Measurements from ENCODE around the gene MAN1A1. TPM values are rescaled to one million over a fixed set of nuclear protein-coding genes. Genes with fewer than 3 reads are reported as not detected.

Gene MAN1A1
- total and polyA plus RNA-seq, 2 of the 4 experiments (the other 2 are of a cell fraction) = 5.9 to 6.4 TPM

DNA sequence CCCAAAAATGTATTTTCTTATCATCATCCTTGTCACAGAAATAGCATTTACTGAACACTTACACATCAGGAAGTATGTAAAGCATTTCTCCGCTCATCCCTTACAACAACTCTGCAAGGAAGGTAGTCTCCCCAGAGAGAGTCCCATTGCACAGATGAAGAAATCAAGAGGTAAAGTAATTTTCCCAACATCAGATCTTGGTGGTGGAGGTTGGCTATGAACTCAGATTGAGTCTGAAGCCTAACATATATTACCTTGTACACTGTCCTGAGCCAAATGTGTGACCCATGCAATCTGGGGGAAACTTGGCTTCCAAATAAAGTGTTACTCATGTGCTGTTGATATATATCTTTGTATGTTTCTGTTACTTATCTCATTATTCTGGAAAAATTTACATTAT, 31.4 kb downstream of the MAN1A1 start:
- no peak overlapping the region for H3K23ac ChIP-seq (ENCODE audit: low read depth, low read length)
- H3K36me3 ChIP-seq (ENCODE audit: control insufficient read depth, insufficient read depth, low read length) = no peaks in the 10 kb centered on the region
- no peak overlapping the region for H3K27ac ChIP-seq (ENCODE audit: insufficient read depth, low read length)
- no peaks in the 10 kb centered on the region for H3K9me3 ChIP-seq (ENCODE audit: control insufficient read depth, insufficient read depth, low read length)
- no peaks in the 10 kb centered on the region for H3K4me1 ChIP-seq (ENCODE audit: control insufficient read depth, insufficient read depth, low read length)
- H2BK120ac ChIP-seq (ENCODE audit: low read depth, low read length) = no peak overlapping the region
- no peaks in the 10 kb centered on the region for H3K27me3 ChIP-seq (ENCODE audit: control insufficient read depth, insufficient read depth, low read length)
- no peak overlapping the region for H4K8ac ChIP-seq (ENCODE audit: low read depth in 2 of 2, low read length in 2 of 2)
- no peak overlapping the region for H2AK9ac ChIP-seq (replicated peaks; ENCODE audit: low read depth, low read length, poor library complexity)
- no peak overlapping the region for H2BK15ac ChIP-seq (ENCODE audit: low read depth, low read length)
- no peak overlapping the region for H4K91ac ChIP-seq (ENCODE audit: insufficient read depth, low read depth, low read length)
- no peak overlapping the region for H3K56ac ChIP-seq (ENCODE audit: extremely low read depth, insufficient read depth, low read length)
- intact Hi-C loops (cut with micrococcal nuclease) (no loop called here), dilution Hi-C loops (cut with HindIII; ENCODE audit: low sequenced_read_pairs, unreplicated experiment) (no loop called here), in situ Hi-C loops (cut with MboI; ENCODE audit: low sequenced_read_pairs) (no loop called here)
- ChIA-PET POLR2A (ENCODE audit: unreplicated experiment) (no interaction called here), CTCF (no interaction called here)
- no peak for TF ChIP-seq POLR2A (IDR thresholded peaks at IDR 0.05; ENCODE audit: low read depth, low read length)
- TF ChIP-seq SMC3 (IDR thresholded peaks at IDR 0.05; ENCODE audit: low read depth, low read length) = no peak
- no peak for TF ChIP-seq BHLHE40 (IDR thresholded peaks at IDR 0.05; ENCODE audit: low read depth, low read length)
- no peak for TF ChIP-seq CHD1 (IDR thresholded peaks at IDR 0.05; ENCODE audit: low read depth, low read length)
- no peak for TF ChIP-seq RCOR1 (IDR thresholded peaks at IDR 0.05; ENCODE audit: insufficient replicate concordance, low read length)
- no peak for TF ChIP-seq RAD21 (IDR thresholded peaks at IDR 0.05; ENCODE audit: low read length)
- TF ChIP-seq, protein P1, sequence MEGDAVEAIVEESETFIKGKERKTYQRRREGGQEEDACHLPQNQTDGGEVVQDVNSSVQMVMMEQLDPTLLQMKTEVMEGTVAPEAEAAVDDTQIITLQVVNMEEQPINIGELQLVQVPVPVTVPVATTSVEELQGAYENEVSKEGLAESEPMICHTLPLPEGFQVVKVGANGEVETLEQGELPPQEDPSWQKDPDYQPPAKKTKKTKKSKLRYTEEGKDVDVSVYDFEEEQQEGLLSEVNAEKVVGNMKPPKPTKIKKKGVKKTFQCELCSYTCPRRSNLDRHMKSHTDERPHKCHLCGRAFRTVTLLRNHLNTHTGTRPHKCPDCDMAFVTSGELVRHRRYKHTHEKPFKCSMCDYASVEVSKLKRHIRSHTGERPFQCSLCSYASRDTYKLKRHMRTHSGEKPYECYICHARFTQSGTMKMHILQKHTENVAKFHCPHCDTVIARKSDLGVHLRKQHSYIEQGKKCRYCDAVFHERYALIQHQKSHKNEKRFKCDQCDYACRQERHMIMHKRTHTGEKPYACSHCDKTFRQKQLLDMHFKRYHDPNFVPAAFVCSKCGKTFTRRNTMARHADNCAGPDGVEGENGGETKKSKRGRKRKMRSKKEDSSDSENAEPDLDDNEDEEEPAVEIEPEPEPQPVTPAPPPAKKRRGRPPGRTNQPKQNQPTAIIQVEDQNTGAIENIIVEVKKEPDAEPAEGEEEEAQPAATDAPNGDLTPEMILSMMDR (conservative IDR thresholded peaks at IDR 0.05; ENCODE audit: low read depth, low read length) = no peak
- TF ChIP-seq MXI1 (IDR thresholded peaks at IDR 0.05; ENCODE audit: borderline replicate concordance, low read depth, low read length) = no peak
- no peak for TF ChIP-seq NFE2L2 (IDR thresholded peaks at IDR 0.05; ENCODE audit: low read depth, low read length)
- TF ChIP-seq FOS (IDR thresholded peaks at IDR 0.05; ENCODE audit: low read depth, low read length) = no peak
- TF ChIP-seq MAFK (IDR thresholded peaks at IDR 0.05; ENCODE audit: low read depth, low read length) = no peak
- TF ChIP-seq MAZ (IDR thresholded peaks at IDR 0.05; ENCODE audit: borderline replicate concordance, low read depth, low read length) = no peak
- TF ChIP-seq, protein P2, sequence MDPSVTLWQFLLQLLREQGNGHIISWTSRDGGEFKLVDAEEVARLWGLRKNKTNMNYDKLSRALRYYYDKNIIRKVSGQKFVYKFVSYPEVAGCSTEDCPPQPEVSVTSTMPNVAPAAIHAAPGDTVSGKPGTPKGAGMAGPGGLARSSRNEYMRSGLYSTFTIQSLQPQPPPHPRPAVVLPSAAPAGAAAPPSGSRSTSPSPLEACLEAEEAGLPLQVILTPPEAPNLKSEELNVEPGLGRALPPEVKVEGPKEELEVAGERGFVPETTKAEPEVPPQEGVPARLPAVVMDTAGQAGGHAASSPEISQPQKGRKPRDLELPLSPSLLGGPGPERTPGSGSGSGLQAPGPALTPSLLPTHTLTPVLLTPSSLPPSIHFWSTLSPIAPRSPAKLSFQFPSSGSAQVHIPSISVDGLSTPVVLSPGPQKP (IDR thresholded peaks at IDR 0.05; ENCODE audit: borderline replicate concordance, low read depth, low read length) = no peak
- no peak for TF ChIP-seq CEBPB (IDR thresholded peaks at IDR 0.05; ENCODE audit: low read depth, low read length)
- TF ChIP-seq, protein P3, sequence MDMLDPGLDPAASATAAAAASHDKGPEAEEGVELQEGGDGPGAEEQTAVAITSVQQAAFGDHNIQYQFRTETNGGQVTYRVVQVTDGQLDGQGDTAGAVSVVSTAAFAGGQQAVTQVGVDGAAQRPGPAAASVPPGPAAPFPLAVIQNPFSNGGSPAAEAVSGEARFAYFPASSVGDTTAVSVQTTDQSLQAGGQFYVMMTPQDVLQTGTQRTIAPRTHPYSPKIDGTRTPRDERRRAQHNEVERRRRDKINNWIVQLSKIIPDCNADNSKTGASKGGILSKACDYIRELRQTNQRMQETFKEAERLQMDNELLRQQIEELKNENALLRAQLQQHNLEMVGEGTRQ (IDR thresholded peaks at IDR 0.05; ENCODE audit: low read depth, low read length) = no peak
- no peak for TF ChIP-seq RFX5 (IDR thresholded peaks at IDR 0.05; ENCODE audit: low read depth, low read length)
- no peak overlapping the region for H2AK5ac ChIP-seq (ENCODE audit: low read depth, low read length)
- H3K9me1 ChIP-seq (ENCODE audit: insufficient read depth, low read length) = no peaks in the 10 kb centered on the region; the same call in 1 of the 2 replicates
- no peak overlapping the region for H3K4me3 ChIP-seq (ENCODE audit: insufficient read depth, low read depth, low read length)
- BruUV-seq (replicated peaks) = no TSS peak
- no peak overlapping the region for H4K5ac ChIP-seq (ENCODE audit: low read depth, low read length)
- no peak overlapping the region for H2AFZ ChIP-seq (replicated peaks; ENCODE audit: low read length, poor library complexity)
- no peak overlapping the region for H2BK5ac ChIP-seq (ENCODE audit: low read depth, low read length, poor library complexity, severe bottlenecking)
- no peak overlapping the region for H3K14ac ChIP-seq (replicated peaks; ENCODE audit: low read depth, low read length)
- no peak for ATAC-seq (ENCODE audit: low read depth)
- WGBS, 2 experiments (ENCODE audit: extremely low coverage in 2 of 2, insufficient read length in 1 of 2) = no CpG with 5 or more reads among the region's 1 CpG
- H2BK20ac ChIP-seq (ENCODE audit: low read depth, low read length) = no peak overlapping the region
- no peak for DNase-seq
- no peaks in the 10 kb centered on the region for H4K20me1 ChIP-seq (ENCODE audit: insufficient read depth, low read length)
- no peak overlapping the region for H3K4ac ChIP-seq (ENCODE audit: low read depth, low read length)
- no peak overlapping the region for H3K4me2 ChIP-seq (ENCODE audit: low read depth, low read length)
- H3K9ac ChIP-seq (ENCODE audit: low read depth, low read length) = no peak overlapping the region
- no peak overlapping the region for H3K18ac ChIP-seq (ENCODE audit: low read depth, low read length)
- H3K79me1 ChIP-seq (ENCODE audit: low read depth in 1 of 2, low read length in 2 of 2) = no peaks in the 10 kb centered on the region; a peak in 1 of 4 replicates
